ENCODE results near the gene RGS6.

RGS6 gene

GRCh38 chr14:72023128-72024042 lies 91.2 kb downstream of the RGS6 start:
- TF ChIP-seq POLR2A (IDR thresholded peaks at IDR 0.05; ENCODE audit: low read depth, low read length) (no peak), TAF1 (IDR thresholded peaks at IDR 0.05; ENCODE audit: borderline replicate concordance, low read depth, low read length) (no peak), POLR2AphosphoS5 (IDR thresholded peaks at IDR 0.05; ENCODE audit: low read depth, low read length) (no peak)
- FAIRE-seq (peak; percentile 76), DNase-seq (ENCODE audit: insufficient read length) (no peak)

GRCh38 chr14:72024043-72024407 lies 91.8 kb downstream of the RGS6 start:
- no peak for TF ChIP-seq TAF1 (IDR thresholded peaks at IDR 0.05; ENCODE audit: borderline replicate concordance, low read depth, low read length)
- TF ChIP-seq POLR2A (IDR thresholded peaks at IDR 0.05; ENCODE audit: low read depth, low read length): no peak
- no peak for TF ChIP-seq POLR2AphosphoS5 (IDR thresholded peaks at IDR 0.05; ENCODE audit: low read depth, low read length)
- DNase-seq (ENCODE audit: insufficient read length) (no peak), FAIRE-seq (peak; percentile 94)

GRCh38 chr14:72024504-72024903 lies 92.3 kb downstream of the RGS6 start:
- DNase-seq (ENCODE audit: insufficient read length) (no peak), FAIRE-seq (peak; percentile 33)
- no peak for TF ChIP-seq POLR2AphosphoS5 (IDR thresholded peaks at IDR 0.05; ENCODE audit: low read depth, low read length)
- no peak for TF ChIP-seq POLR2A (IDR thresholded peaks at IDR 0.05; ENCODE audit: low read depth, low read length)
- TF ChIP-seq TAF1 (IDR thresholded peaks at IDR 0.05; ENCODE audit: borderline replicate concordance, low read depth, low read length): no peak

GRCh38 chr14:72026536-72026935 lies 94.3 kb downstream of the RGS6 start:
- no peak for FAIRE-seq
- no peak for TF ChIP-seq POLR2A (IDR thresholded peaks at IDR 0.05; ENCODE audit: low read depth, low read length)
- TF ChIP-seq TAF1 (IDR thresholded peaks at IDR 0.05; ENCODE audit: borderline replicate concordance, low read depth, low read length): no peak
- no peak for TF ChIP-seq POLR2AphosphoS5 (IDR thresholded peaks at IDR 0.05; ENCODE audit: low read depth, low read length)

GRCh38 chr14:72027061-72027460 lies 94.8 kb downstream of the RGS6 start:
- TF ChIP-seq POLR2A (IDR thresholded peaks at IDR 0.05; ENCODE audit: low read depth, low read length) (no peak), TAF1 (IDR thresholded peaks at IDR 0.05; ENCODE audit: borderline replicate concordance, low read depth, low read length) (no peak), POLR2AphosphoS5 (IDR thresholded peaks at IDR 0.05; ENCODE audit: low read depth, low read length) (no peak)
- FAIRE-seq (no peak), DNase-seq (ENCODE audit: insufficient read length) (no peak)

More at GRCh38 chr14:72026536-72026935, 94.3 kb downstream of the RGS6 start:
- no peak for DNase-seq (ENCODE audit: insufficient read length)

- peak; percentile 66 for FAIRE-seq
- no peak for DNase-seq (ENCODE audit: insufficient read length)
These were observed 101.1 kb downstream of the RGS6 start for GRCh38 chr14:72033365-72033764.

GRCh38 chr14:72040528-72040927 lies 108.3 kb downstream of the RGS6 start:
- no peak for FAIRE-seq
- TF ChIP-seq TAF1 (IDR thresholded peaks at IDR 0.05; ENCODE audit: borderline replicate concordance, low read depth, low read length) (no peak), POLR2AphosphoS5 (IDR thresholded peaks at IDR 0.05; ENCODE audit: low read depth, low read length) (no peak), POLR2A (IDR thresholded peaks at IDR 0.05; ENCODE audit: low read depth, low read length) (no peak)
- DNase-seq (ENCODE audit: insufficient read length): no peak

More at GRCh38 chr14:72033365-72033764, 101.1 kb downstream of the RGS6 start:
- no peak for TF ChIP-seq POLR2AphosphoS5 (IDR thresholded peaks at IDR 0.05; ENCODE audit: low read depth, low read length)
- TF ChIP-seq POLR2A (IDR thresholded peaks at IDR 0.05; ENCODE audit: low read depth, low read length): no peak
- TF ChIP-seq TAF1 (IDR thresholded peaks at IDR 0.05; ENCODE audit: borderline replicate concordance, low read depth, low read length): no peak

GRCh38 chr14:72045271-72045670 lies 113.0 kb downstream of the RGS6 start:
- FAIRE-seq (peak; percentile 50), DNase-seq (ENCODE audit: insufficient read length) (no peak)
- TF ChIP-seq TAF1 (IDR thresholded peaks at IDR 0.05; ENCODE audit: borderline replicate concordance, low read depth, low read length) (no peak), POLR2AphosphoS5 (IDR thresholded peaks at IDR 0.05; ENCODE audit: low read depth, low read length) (no peak), POLR2A (IDR thresholded peaks at IDR 0.05; ENCODE audit: low read depth, low read length) (no peak)

- DNase-seq (ENCODE audit: insufficient read length): no peak
- TF ChIP-seq TAF1 (IDR thresholded peaks at IDR 0.05; ENCODE audit: borderline replicate concordance, low read depth, low read length) (no peak), POLR2AphosphoS5 (IDR thresholded peaks at IDR 0.05; ENCODE audit: low read depth, low read length) (no peak), POLR2A (IDR thresholded peaks at IDR 0.05; ENCODE audit: low read depth, low read length) (no peak)
- FAIRE-seq: no peak
These were observed 113.7 kb downstream of the RGS6 start for GRCh38 chr14:72045885-72046284.

- DNase-seq (ENCODE audit: insufficient read length): peak; percentile 11
- TF ChIP-seq POLR2A (IDR thresholded peaks at IDR 0.05; ENCODE audit: low read depth, low read length) (peak; percentile 37; the same call in 1 of the 2 replicates), POLR2AphosphoS5 (IDR thresholded peaks at IDR 0.05; ENCODE audit: low read depth, low read length) (no peak)
- FAIRE-seq: peak; percentile 96
These were observed 117.2 kb downstream of the RGS6 start for GRCh38 chr14:72049462-72049861.

- DNase-seq (ENCODE audit: insufficient read length) (no peak), FAIRE-seq (no peak)
- TF ChIP-seq TAF1 (IDR thresholded peaks at IDR 0.05; ENCODE audit: borderline replicate concordance, low read depth, low read length) (no peak), POLR2A (IDR thresholded peaks at IDR 0.05; ENCODE audit: low read depth, low read length) (no peak), POLR2AphosphoS5 (IDR thresholded peaks at IDR 0.05; ENCODE audit: low read depth, low read length) (no peak)
These were observed 120.1 kb downstream of the RGS6 start for GRCh38 chr14:72052356-72052755.

- DNase-seq (ENCODE audit: insufficient read length): no peak
- no peak for FAIRE-seq
- TF ChIP-seq POLR2AphosphoS5 (IDR thresholded peaks at IDR 0.05; ENCODE audit: low read depth, low read length) (no peak), TAF1 (IDR thresholded peaks at IDR 0.05; ENCODE audit: borderline replicate concordance, low read depth, low read length) (no peak), POLR2A (IDR thresholded peaks at IDR 0.05; ENCODE audit: low read depth, low read length) (no peak)
These were observed 121.4 kb downstream of the RGS6 start for GRCh38 chr14:72053651-72054050.

All from GM12892 (cell line).